NCI-H446 (cell line): Measurements from ENCODE around the gene KRT3.

Source experiments
- DNase-seq, 2 experiments: peaks; one replicate each; lab custom pipeline; 2025; lab: John Stamatoyannopoulos, UW

Gene KRT3

GRCh38 chr12:52795694-52796428, at the start of gene KRT3:
Gene KRT3 (minus strand): TSS chr12:52796117. CDS start chr12:52796042, 75 bp downstream.
- no peak for DNase-seq

- no peak for DNase-seq
These were observed 48.5 kb upstream of the KRT3 start for GRCh38 chr12:52844386-52844785.

GRCh38 chr12:52839436-52840105, 43.7 kb upstream of the KRT3 start:
- no peak for DNase-seq

- no peak for DNase-seq
These were observed 42.9 kb upstream of the KRT3 start for GRCh38 chr12:52838609-52839435.

- DNase-seq = no peak
These were observed 42.1 kb upstream of the KRT3 start for GRCh38 chr12:52837781-52838608.

- DNase-seq = no peak
These were observed 41.5 kb upstream of the KRT3 start for GRCh38 chr12:52837413-52837741.

- DNase-seq = no peak
These were observed 40.8 kb upstream of the KRT3 start for GRCh38 chr12:52836491-52837412.

- DNase-seq = no peak
These were observed 40.1 kb upstream of the KRT3 start for GRCh38 chr12:52836042-52836466.

- no peak for DNase-seq
These were observed 39.5 kb upstream of the KRT3 start for GRCh38 chr12:52835271-52836041.

GRCh38 chr12:52834727-52835001, 38.7 kb upstream of the KRT3 start:
- DNase-seq = no peak

- DNase-seq = no peak
These were observed 38.2 kb upstream of the KRT3 start, which contains the start of gene KRT79 for GRCh38 chr12:52833922-52834726. Gene KRT79 (minus strand): TSS chr12:52834311. CDS start chr12:52834260, 51 bp downstream.

GRCh38 chr12:52832985-52833905, 37.3 kb upstream of the KRT3 start:
- DNase-seq = no peak

- no peak for DNase-seq
These were observed 36.5 kb upstream of the KRT3 start for GRCh38 chr12:52832451-52832850.

- no peak for DNase-seq
These were observed 35.3 kb upstream of the KRT3 start for GRCh38 chr12:52831251-52831650.

GRCh38 chr12:52829986-52830770, 34.3 kb upstream of the KRT3 start:
- DNase-seq = no peak

GRCh38 chr12:52828591-52829021, 32.7 kb upstream of the KRT3 start:
- DNase-seq = no peak

- no peak for DNase-seq
These were observed 32.2 kb upstream of the KRT3 start for GRCh38 chr12:52828156-52828555.
